Activated CD8-positive, alpha-beta T cell treated with anti-CD3 and anti-CD28 coated beads for 36 hours (primary cell): Measurements from ENCODE around the gene DUSP9. TPM values are rescaled to one million over a fixed set of nuclear protein-coding genes. Genes with fewer than 3 reads are reported as not detected.

Experiments
- ATAC-seq: fragments of 200-7000 bp; cut with Tn5 transposase; one replicate; pipeline ENCODE4 v1.10.0; 2021; ENCODE audit warnings: mild to moderate bottlenecking, moderate library complexity
- CTCF ChIA-PET: fragments of 350-600 bp; sonication (Branson Sonifier 250); formaldehyde crosslinking; loops from one replicate; lab custom pipeline; 2021; ENCODE audit warnings: antibody characterized with exemption; lab: Charles Lee
- POLR2A ChIA-PET: fragments of 350-600 bp; sonication (Branson Sonifier 250); formaldehyde crosslinking; loops from one replicate; lab custom pipeline; 2021; ENCODE audit warnings: antibody characterized with exemption; lab: Charles Lee
- DNase-seq: peaks from one replicate; pipeline ENCODE4 v3.0.0-alpha.2; 2020
- H3K27ac Mint-ChIP-seq: one replicate; pipeline ENCODE4 v1.8.0; 2021; ENCODE audit warnings: mild to moderate bottlenecking, mixed read lengths
- H3K27me3 Mint-ChIP-seq: one replicate; pipeline ENCODE4 v1.8.0; 2021; ENCODE audit warnings: mixed read lengths
- H3K36me3 Mint-ChIP-seq: one replicate; pipeline ENCODE4 v1.8.0; 2021; ENCODE audit warnings: low read depth, mixed read lengths
- H3K4me1 Mint-ChIP-seq: one replicate; pipeline ENCODE4 v1.8.0; 2021; ENCODE audit warnings: low read depth, mixed read lengths
- H3K4me3 Mint-ChIP-seq: one replicate; pipeline ENCODE4 v1.8.0; 2021; ENCODE audit warnings: mild to moderate bottlenecking, moderate library complexity, mixed read lengths
- H3K9me3 Mint-ChIP-seq: one replicate; pipeline ENCODE4 v1.8.0; 2021; ENCODE audit warnings: mixed read lengths
- CTCF ChIP-seq: fragments of 200-600 bp; IDR thresholded peaks from one replicate; pipeline ENCODE4 v1.8.0; 2022; ENCODE audit warnings: antibody characterized with exemption, mild to moderate bottlenecking
- intact Hi-C: fragments of 100-400 bp; cut with micrococcal nuclease; formaldehyde crosslinking; loops from one replicate; pipeline ENCODE4 v1.10.0; 2022
- total RNA-seq, 2 experiments: library from RNA; stranded (reverse); gene quantifications; one replicate each; pipeline ENCODE4 v1.2.3, GENCODE V29; 2021

The DUSP9 gene
- total RNA-seq, 2 experiments from 2014 or later = 0.14 TPM; not detected in 1

GRCh38 chrX:153628129-153628528 lies 18.9 kb upstream of the DUSP9 start:
- Mint-ChIP-seq H3K27ac (no peak overlapping the region), H3K4me3 (no peak overlapping the region), H3K36me3 (no peaks in the 10 kb centered on the region), H3K4me1 (no peaks in the 10 kb centered on the region), H3K9me3 (peaks cover 4% of the 10 kb centered on the region), H3K27me3 (no peaks in the 10 kb centered on the region)
- ChIA-PET POLR2A (no interaction called here), CTCF (no interaction called here)
- no peak for TF ChIP-seq CTCF
- ATAC-seq (no peak), DNase-seq (no peak)
- intact Hi-C loops = no loop called here

- intact Hi-C loops = no loop called here
- H3K36me3 Mint-ChIP-seq = no peaks in the 10 kb centered on the region
Measured at GRCh38 chrX:153628665-153629064, 18.3 kb upstream of the DUSP9 start.

GRCh38 chrX:153631346-153631745 lies 15.7 kb upstream of the DUSP9 start:
- Mint-ChIP-seq H3K27me3 (no peaks in the 10 kb centered on the region), H3K4me1 (no peaks in the 10 kb centered on the region), H3K36me3 (no peaks in the 10 kb centered on the region), H3K4me3 (no peak overlapping the region), H3K9me3 (peaks cover 4% of the 10 kb centered on the region), H3K27ac (no peak overlapping the region)
- intact Hi-C loops = no loop called here
- POLR2A ChIA-PET = no interaction called here
- CTCF ChIA-PET = interaction anchor here (1.0 to 2.0 kb wide), 3 partner anchors 10 to 91 kb away, joined by 3 to 7 read pairs (median 5); no protein-coding TSS in a partner anchor
- DNase-seq = no peak
- no peak for TF ChIP-seq CTCF
- no peak for ATAC-seq

More at GRCh38 chrX:153628665-153629064, 18.3 kb upstream of the DUSP9 start:
- Mint-ChIP-seq H3K9me3 (peaks cover 4% of the 10 kb centered on the region), H3K4me3 (no peak overlapping the region), H3K4me1 (no peaks in the 10 kb centered on the region), H3K27me3 (no peaks in the 10 kb centered on the region), H3K27ac (no peak overlapping the region)
- ChIA-PET POLR2A (no interaction called here), CTCF (no interaction called here)
- ATAC-seq = no peak
- no peak for DNase-seq
- no peak for TF ChIP-seq CTCF

GRCh38 chrX:153631907-153632594 lies 15.0 kb upstream of the DUSP9 start:
- intact Hi-C loops = no loop called here
- Mint-ChIP-seq H3K4me1 (no peaks in the 10 kb centered on the region), H3K36me3 (no peaks in the 10 kb centered on the region), H3K27me3 (no peaks in the 10 kb centered on the region), H3K27ac (no peak overlapping the region), H3K4me3 (no peak overlapping the region), H3K9me3 (peaks cover 4% of the 10 kb centered on the region)
- DNase-seq = no peak
- no peak for ATAC-seq
- TF ChIP-seq CTCF = no peak
- CTCF ChIA-PET = interaction anchor here (1.0 to 2.0 kb wide), 3 partner anchors 9 to 92 kb away, joined by 3 to 7 read pairs (median 5); no protein-coding TSS in a partner anchor
- POLR2A ChIA-PET = no interaction called here

- ATAC-seq (no peak), DNase-seq (no peak)
- CTCF ChIA-PET = interaction anchor here (1.3 to 2.0 kb wide), 2 partner anchors 9 to 36 kb away, joined by 5 to 7 read pairs; no protein-coding TSS in a partner anchor
- Mint-ChIP-seq H3K27me3 (no peaks in the 10 kb centered on the region), H3K4me1 (no peaks in the 10 kb centered on the region), H3K36me3 (no peaks in the 10 kb centered on the region), H3K27ac (no peak overlapping the region), H3K9me3 (peaks cover 4% of the 10 kb centered on the region), H3K4me3 (no peak overlapping the region)
- TF ChIP-seq CTCF = no peak
- POLR2A ChIA-PET = no interaction called here
- intact Hi-C loops = no loop called here
Measured at GRCh38 chrX:153632595-153632946, 14.4 kb upstream of the DUSP9 start.
